NCI-H524 treated with DMSO at 0.1 percent for 48 hours (cell line): Measurements from ENCODE around the gene BPI.
"Not testable (repeated sequence)": the region's sequence is repeated elsewhere in the genome, so short reads cannot be mapped to it uniquely, and the experiment has no call there.

Experiments used
- DNase-seq: peaks from one replicate; lab custom pipeline; 2025; lab: John Stamatoyannopoulos, UW

The BPI gene

GRCh38 chr20:38363004-38363747, 59.2 kb downstream of the BPI start:
- DNase-seq = no peak

GRCh38 chr20:38369389-38369788, 65.4 kb downstream of the BPI start:
- no peak for DNase-seq

GRCh38 chr20:38372806-38373205, 68.8 kb downstream of the BPI start:
- DNase-seq = no peak

GRCh38 chr20:38373231-38373867, 69.4 kb downstream of the BPI start:
- DNase-seq = no peak

- no peak for DNase-seq
Measured at GRCh38 chr20:38373898-38374297, 69.9 kb downstream of the BPI start.

- DNase-seq = no peak
Measured at GRCh38 chr20:38377039-38377685, 73.2 kb downstream of the BPI start.

GRCh38 chr20:38377838-38378237, 73.9 kb downstream of the BPI start:
- not testable (repeated sequence) for DNase-seq

- no peak for DNase-seq
Measured at GRCh38 chr20:38383147-38383546, 79.2 kb downstream of the BPI start.

GRCh38 chr20:38386004-38386403, 82.0 kb downstream of the BPI start:
- no peak for DNase-seq

- DNase-seq = no peak
Measured at GRCh38 chr20:38386851-38387250, 82.9 kb downstream of the BPI start.
